Sigmoid colon (tissue), 4 donors: ENCODE results near the gene PTPRH.

Experiments used
- EP300 ChIP-seq, 4 donors: sonication (generic); formaldehyde crosslinking; IDR thresholded peaks; one replicate each; pipeline ENCODE4 v1.6.1; 2017; ENCODE audit warnings: antibody characterized with exemption in 4 of 4
- POLR2A ChIP-seq, 2 donors: fragments of 450-650 bp; IDR thresholded peaks; one replicate each; pipeline ENCODE4 v1.6.1; 2016; ENCODE audit warnings: antibody characterized with exemption in 2 of 2, mild to moderate bottlenecking in 2 of 2, moderate library complexity in 2 of 2
- TF ChIP-seq, protein P1 (sequence below), 4 experiments: fragments of 450-650 bp in 3 of 4; fragments of 200-600 bp in 1 of 4; IDR thresholded peaks; one replicate each; pipeline ENCODE4 v1.5.1; 2016 to 2019; ENCODE audit warnings: antibody characterized with exemption in 4 of 4, mild to moderate bottlenecking in 3 of 4, moderate library complexity in 2 of 4

- TF ChIP-seq, protein P1, sequence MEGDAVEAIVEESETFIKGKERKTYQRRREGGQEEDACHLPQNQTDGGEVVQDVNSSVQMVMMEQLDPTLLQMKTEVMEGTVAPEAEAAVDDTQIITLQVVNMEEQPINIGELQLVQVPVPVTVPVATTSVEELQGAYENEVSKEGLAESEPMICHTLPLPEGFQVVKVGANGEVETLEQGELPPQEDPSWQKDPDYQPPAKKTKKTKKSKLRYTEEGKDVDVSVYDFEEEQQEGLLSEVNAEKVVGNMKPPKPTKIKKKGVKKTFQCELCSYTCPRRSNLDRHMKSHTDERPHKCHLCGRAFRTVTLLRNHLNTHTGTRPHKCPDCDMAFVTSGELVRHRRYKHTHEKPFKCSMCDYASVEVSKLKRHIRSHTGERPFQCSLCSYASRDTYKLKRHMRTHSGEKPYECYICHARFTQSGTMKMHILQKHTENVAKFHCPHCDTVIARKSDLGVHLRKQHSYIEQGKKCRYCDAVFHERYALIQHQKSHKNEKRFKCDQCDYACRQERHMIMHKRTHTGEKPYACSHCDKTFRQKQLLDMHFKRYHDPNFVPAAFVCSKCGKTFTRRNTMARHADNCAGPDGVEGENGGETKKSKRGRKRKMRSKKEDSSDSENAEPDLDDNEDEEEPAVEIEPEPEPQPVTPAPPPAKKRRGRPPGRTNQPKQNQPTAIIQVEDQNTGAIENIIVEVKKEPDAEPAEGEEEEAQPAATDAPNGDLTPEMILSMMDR (IDR thresholded peaks at IDR 0.05), result no peak
- TF ChIP-seq POLR2A (IDR thresholded peaks at IDR 0.05), result no peak
- no peak for TF ChIP-seq EP300 (IDR thresholded peaks at IDR 0.05)
Measured at GRCh38 chr19:55248166-55248675, 38.9 kb upstream of the PTPRH start.
